Measurements from ENCODE around the gene S100G. TPM values are rescaled to one million over a fixed set of nuclear protein-coding genes. Genes with fewer than 3 reads are reported as not detected.

S100G gene
- total and polyA plus RNA-seq, 2 donors (not counting 3 experiments of a cell fraction or from before 2014, with no cell fraction given) = not detected

DNA sequence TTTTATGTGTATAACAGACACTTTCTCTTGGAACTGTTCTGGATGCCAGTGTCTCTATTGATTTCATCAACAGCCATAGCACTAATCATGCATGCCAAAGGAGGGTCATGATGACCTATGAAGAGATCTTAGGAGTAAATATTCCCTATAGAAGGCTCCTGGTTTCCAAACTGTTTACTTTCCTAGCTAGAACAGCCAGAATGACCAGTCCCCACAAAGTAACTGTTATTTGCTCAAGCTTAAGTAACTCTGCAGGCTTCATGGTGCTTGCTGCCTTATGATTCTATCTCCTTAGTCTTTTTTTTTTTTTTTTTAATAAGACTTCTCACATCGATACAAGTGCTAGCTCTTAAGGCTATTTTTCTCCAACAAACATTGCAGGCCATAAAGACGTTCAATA lies 12.4 kb downstream of the S100G start:
- no peaks in the 10 kb centered on the region for H4K20me1 ChIP-seq (replicated peaks; ENCODE audit: control insufficient read depth, extremely low read depth, insufficient read depth, low read length)
- H2AFZ ChIP-seq (ENCODE audit: low read depth, low read length) = no peak overlapping the region
- FAIRE-seq (no peak), DNase-seq (ENCODE audit: low read depth, low spot score) (no peak)
- CTCF ChIA-PET = interaction anchor here (0.6 to 1.3 kb wide), 2 partner anchors 10 to 836 kb away, joined by 3 read pairs; no protein-coding TSS in a partner anchor
- H3K27ac ChIP-seq (ENCODE audit: insufficient read depth, low read depth, low read length) = no peak overlapping the region
- H3K4me1 ChIP-seq (ENCODE audit: control insufficient read depth, extremely low read depth, insufficient read depth, low read length) = peaks cover 11% of the 10 kb centered on the region
- H3K36me3 ChIP-seq (ENCODE audit: control insufficient read depth in 2 of 2, extremely low read depth in 1 of 2, insufficient read depth in 2 of 2, low read length in 2 of 2) = peaks cover 0 to 1% of the 10 kb centered on the region in 2 experiments
- H3K9me3 ChIP-seq (replicated peaks; ENCODE audit: control insufficient read depth, insufficient read depth, low read length) = no peaks in the 10 kb centered on the region
- no peaks in the 10 kb centered on the region for H3K9me1 ChIP-seq (replicated peaks; ENCODE audit: control insufficient read depth, extremely low read depth, insufficient read depth, low read length)
- no peaks in the 10 kb centered on the region for H3K27me3 ChIP-seq (ENCODE audit: control insufficient read depth in 2 of 2, insufficient read depth in 2 of 2, low read length in 2 of 2)
- intact Hi-C loops (cut with micrococcal nuclease) = loop anchor here (10.0 kb wide), 1 partner anchor 478 kb away; no protein-coding TSS in a partner anchor
- dilution Hi-C loops (cut with MboI; ENCODE audit: extremely low pct_ligation_motif_present, low sequenced_read_pairs) = no loop called here
- POLR2A ChIA-PET = no interaction called here
- no peaks in the 10 kb centered on the region for H3K79me2 ChIP-seq (ENCODE audit: control insufficient read depth, insufficient read depth, low read length)
- no peak overlapping the region for H3K4me3 ChIP-seq (replicated peaks in 1 of 3; ENCODE audit: insufficient read depth in 1 of 3, low read depth in 1 of 3, low read length in 3 of 3)
- BruUV-seq (replicated peaks) = no TSS peak
- H3K9ac ChIP-seq (replicated peaks; ENCODE audit: extremely low read depth, insufficient read depth, low read length) = no peak overlapping the region
- no peak overlapping the region for H3K4me2 ChIP-seq (ENCODE audit: insufficient read depth, low read length)
- no peak for TF ChIP-seq POLR2A (IDR thresholded peaks at IDR 0.05; ENCODE audit: low read depth, low read length)

DNA sequence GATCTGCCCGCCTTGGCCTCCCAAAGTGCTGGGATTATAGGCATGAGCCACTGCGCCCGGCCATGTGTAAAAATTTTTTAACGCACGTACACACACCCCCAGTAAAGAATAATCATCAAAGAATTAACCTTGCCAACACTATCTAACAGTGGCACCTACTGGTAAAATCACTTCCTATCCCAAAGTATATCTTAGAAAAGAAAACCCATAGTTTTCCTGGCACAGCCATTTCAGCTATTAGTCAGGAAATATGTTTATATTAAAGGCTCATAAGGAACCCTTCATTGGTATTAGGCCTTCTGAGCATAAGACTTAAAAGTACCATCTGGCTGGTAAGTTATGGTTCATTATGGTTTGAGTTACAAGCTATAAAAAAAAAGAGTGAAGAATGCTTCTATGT lies 14.1 kb downstream of the S100G start:
- H3K4me2 ChIP-seq (ENCODE audit: insufficient read depth, low read length) = no peak overlapping the region
- no TSS peak for BruUV-seq (replicated peaks)
- H2AFZ ChIP-seq (ENCODE audit: low read depth, low read length) = no peak overlapping the region
- H3K79me2 ChIP-seq (ENCODE audit: control insufficient read depth, insufficient read depth, low read length) = no peaks in the 10 kb centered on the region
- no peak overlapping the region for H3K4me3 ChIP-seq (replicated peaks in 1 of 3; ENCODE audit: insufficient read depth in 1 of 3, low read depth in 1 of 3, low read length in 3 of 3)
- H3K9me3 ChIP-seq (replicated peaks; ENCODE audit: control insufficient read depth, insufficient read depth, low read length) = no peaks in the 10 kb centered on the region
- TF ChIP-seq EZH2 (IDR thresholded peaks at IDR 0.05; ENCODE audit: borderline replicate concordance, low read depth, low read length, severe bottlenecking) = no peak
- TF ChIP-seq, protein P1, sequence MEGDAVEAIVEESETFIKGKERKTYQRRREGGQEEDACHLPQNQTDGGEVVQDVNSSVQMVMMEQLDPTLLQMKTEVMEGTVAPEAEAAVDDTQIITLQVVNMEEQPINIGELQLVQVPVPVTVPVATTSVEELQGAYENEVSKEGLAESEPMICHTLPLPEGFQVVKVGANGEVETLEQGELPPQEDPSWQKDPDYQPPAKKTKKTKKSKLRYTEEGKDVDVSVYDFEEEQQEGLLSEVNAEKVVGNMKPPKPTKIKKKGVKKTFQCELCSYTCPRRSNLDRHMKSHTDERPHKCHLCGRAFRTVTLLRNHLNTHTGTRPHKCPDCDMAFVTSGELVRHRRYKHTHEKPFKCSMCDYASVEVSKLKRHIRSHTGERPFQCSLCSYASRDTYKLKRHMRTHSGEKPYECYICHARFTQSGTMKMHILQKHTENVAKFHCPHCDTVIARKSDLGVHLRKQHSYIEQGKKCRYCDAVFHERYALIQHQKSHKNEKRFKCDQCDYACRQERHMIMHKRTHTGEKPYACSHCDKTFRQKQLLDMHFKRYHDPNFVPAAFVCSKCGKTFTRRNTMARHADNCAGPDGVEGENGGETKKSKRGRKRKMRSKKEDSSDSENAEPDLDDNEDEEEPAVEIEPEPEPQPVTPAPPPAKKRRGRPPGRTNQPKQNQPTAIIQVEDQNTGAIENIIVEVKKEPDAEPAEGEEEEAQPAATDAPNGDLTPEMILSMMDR (IDR thresholded peaks at IDR 0.05; ENCODE audit: extremely low read depth in 1 of 2, insufficient read depth in 1 of 2, low read depth in 1 of 2, low read length in 2 of 2) = no peak
- TF ChIP-seq FOS (IDR thresholded peaks at IDR 0.05; ENCODE audit: borderline replicate concordance, insufficient read depth, low read length) = no peak
- TF ChIP-seq, protein P2, sequence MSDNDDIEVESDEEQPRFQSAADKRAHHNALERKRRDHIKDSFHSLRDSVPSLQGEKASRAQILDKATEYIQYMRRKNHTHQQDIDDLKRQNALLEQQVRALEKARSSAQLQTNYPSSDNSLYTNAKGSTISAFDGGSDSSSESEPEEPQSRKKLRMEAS (IDR thresholded peaks at IDR 0.05; ENCODE audit: insufficient read depth, insufficient read length) = no peak
- TF ChIP-seq MYC (IDR thresholded peaks at IDR 0.05; ENCODE audit: low read depth, low read length) = no peak
- no peak for TF ChIP-seq POLR2AphosphoS5 (IDR thresholded peaks at IDR 0.05; ENCODE audit: insufficient read depth, low read depth, low read length)
- TF ChIP-seq POLR2A (IDR thresholded peaks at IDR 0.05; ENCODE audit: low read depth, low read length) = no peak
- no peak for TF ChIP-seq GATA2 (IDR thresholded peaks at IDR 0.05; ENCODE audit: insufficient read depth, insufficient read length, low read depth, low read length)
- TF ChIP-seq JUN (IDR thresholded peaks at IDR 0.05; ENCODE audit: borderline replicate concordance, insufficient read depth, insufficient read length, low read depth) = no peak
- no peak for FAIRE-seq
- H3K27ac ChIP-seq (ENCODE audit: insufficient read depth, low read depth, low read length) = no peak overlapping the region
- ChIA-PET POLR2A (no interaction called here), CTCF (interaction anchor here (1.1 to 4.0 kb wide), 9 partner anchors 34 to 733 kb away, joined by 3 to 30 read pairs (median 5); partner anchors contain the start of gene GRPR)
- peaks cover 0 to 4% of the 10 kb centered on the region in 2 experiments for H3K36me3 ChIP-seq (ENCODE audit: control insufficient read depth in 2 of 2, extremely low read depth in 1 of 2, insufficient read depth in 2 of 2, low read length in 2 of 2)
- no peaks in the 10 kb centered on the region for H3K9me1 ChIP-seq (replicated peaks; ENCODE audit: control insufficient read depth, extremely low read depth, insufficient read depth, low read length)
- dilution Hi-C loops (cut with MboI; ENCODE audit: extremely low pct_ligation_motif_present, low sequenced_read_pairs) = no loop called here
- no peaks in the 10 kb centered on the region for H4K20me1 ChIP-seq (replicated peaks; ENCODE audit: control insufficient read depth, extremely low read depth, insufficient read depth, low read length)
- intact Hi-C loops (cut with micrococcal nuclease) = loop anchor here (10.0 kb wide), 1 partner anchor 479 kb away; no protein-coding TSS in a partner anchor
- DNase-seq (ENCODE audit: low read depth, low spot score) = no peak
- H3K9ac ChIP-seq (replicated peaks; ENCODE audit: extremely low read depth, insufficient read depth, low read length) = no peak overlapping the region
- H3K4me1 ChIP-seq (ENCODE audit: control insufficient read depth, extremely low read depth, insufficient read depth, low read length) = peaks cover 5% of the 10 kb centered on the region
- no peaks in the 10 kb centered on the region for H3K27me3 ChIP-seq (ENCODE audit: control insufficient read depth in 2 of 2, insufficient read depth in 2 of 2, low read length in 2 of 2)
